GM12873 (cell line): ENCODE measurements around the gene RNPEP.

Experiments used
- TF ChIP-seq, protein P1 (sequence below): IDR thresholded peaks from 2 replicates; pipeline ENCODE4 v1.5.1; 2012; ENCODE audit warnings: low read depth, mild to moderate bottlenecking, moderate library complexity, low read length, control low read depth; ENCODE audit not compliant: insufficient read depth; ENCODE audit errors: missing control alignments

Gene RNPEP

DNA sequence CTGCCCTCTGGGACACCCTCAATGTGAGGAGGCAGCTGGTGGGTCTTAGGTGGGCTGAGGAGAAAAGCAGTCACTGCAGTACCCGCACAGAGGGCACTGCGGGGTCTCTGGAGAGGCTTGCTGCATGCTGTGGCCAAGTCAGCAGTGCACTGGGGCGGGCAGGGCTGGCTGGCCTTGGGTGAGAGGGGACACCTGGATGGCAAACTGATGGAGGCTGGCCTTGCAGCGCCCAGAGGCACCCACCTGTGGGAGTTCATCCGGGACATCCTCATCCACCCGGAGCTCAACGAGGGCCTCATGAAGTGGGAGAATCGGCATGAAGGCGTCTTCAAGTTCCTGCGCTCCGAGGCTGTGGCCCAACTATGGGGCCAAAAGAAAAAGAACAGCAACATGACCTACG is 31.2 kb downstream of the RNPEP start:
- TF ChIP-seq, protein P1, sequence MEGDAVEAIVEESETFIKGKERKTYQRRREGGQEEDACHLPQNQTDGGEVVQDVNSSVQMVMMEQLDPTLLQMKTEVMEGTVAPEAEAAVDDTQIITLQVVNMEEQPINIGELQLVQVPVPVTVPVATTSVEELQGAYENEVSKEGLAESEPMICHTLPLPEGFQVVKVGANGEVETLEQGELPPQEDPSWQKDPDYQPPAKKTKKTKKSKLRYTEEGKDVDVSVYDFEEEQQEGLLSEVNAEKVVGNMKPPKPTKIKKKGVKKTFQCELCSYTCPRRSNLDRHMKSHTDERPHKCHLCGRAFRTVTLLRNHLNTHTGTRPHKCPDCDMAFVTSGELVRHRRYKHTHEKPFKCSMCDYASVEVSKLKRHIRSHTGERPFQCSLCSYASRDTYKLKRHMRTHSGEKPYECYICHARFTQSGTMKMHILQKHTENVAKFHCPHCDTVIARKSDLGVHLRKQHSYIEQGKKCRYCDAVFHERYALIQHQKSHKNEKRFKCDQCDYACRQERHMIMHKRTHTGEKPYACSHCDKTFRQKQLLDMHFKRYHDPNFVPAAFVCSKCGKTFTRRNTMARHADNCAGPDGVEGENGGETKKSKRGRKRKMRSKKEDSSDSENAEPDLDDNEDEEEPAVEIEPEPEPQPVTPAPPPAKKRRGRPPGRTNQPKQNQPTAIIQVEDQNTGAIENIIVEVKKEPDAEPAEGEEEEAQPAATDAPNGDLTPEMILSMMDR, result no peak

GRCh38 chr1:202014060-202014459 is 31.6 kb downstream of the RNPEP start:
- TF ChIP-seq, protein P1, result no peak

GRCh38 chr1:202014915-202015661 is 32.6 kb downstream of the RNPEP start:
- TF ChIP-seq, protein P1, result no peak

DNA sequence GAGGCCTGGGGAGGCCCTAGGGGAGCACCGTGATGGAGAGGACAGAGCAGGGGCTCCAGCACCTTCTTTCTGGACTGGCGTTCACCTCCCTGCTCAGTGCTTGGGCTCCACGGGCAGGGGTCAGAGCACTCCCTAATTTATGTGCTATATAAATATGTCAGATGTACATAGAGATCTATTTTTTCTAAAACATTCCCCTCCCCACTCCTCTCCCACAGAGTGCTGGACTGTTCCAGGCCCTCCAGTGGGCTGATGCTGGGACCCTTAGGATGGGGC is 33.2 kb downstream of the RNPEP start:
- TF ChIP-seq, protein P1, result no peak

- TF ChIP-seq, protein P1, result no peak
These were observed 33.8 kb downstream of the RNPEP start for GRCh38 chr1:202016022-202016810.

DNA sequence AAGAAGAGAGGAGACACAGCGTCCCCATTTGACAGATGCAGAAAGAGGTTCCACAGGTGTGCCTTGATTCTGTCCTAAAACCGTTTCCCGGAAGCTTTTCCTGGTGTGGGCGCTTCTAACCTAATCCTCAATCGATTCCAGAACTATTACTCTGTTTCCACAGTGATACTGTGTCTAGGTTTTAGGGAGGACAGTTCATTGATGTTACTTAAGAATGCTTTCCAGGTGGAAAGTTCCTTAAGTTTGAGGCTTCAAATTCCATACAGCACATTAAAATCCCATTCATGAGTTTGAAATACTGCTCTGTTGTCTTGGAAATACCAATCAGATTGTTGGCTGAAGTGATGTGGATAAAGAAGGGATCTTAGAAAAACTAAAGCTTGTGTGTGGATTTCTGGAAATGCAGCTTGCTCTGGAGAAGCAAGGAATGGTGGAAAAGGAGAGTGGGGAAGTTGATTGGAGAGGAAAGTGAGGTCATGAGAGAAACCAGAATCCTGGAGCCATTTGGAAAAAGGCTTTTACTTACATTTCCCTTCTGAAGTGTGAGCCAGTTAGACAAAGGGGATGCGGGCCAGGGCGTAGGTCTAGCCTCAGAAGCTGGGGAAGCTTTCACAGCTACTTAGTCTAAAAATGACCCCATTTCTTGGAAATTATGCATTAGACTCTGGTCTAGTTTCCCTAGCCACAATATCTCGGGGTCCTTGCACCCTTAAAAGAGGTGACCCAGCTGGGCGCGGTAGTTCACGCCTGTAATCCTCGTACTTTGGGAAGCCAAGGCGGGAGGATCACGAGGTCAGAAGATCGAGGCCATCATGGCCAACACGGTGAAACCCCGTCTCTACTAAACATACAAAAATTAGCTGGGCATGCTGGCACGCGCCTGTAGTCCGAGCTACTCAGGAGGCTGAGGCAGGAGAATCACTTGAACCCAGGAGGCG is 34.6 kb downstream of the RNPEP start:
- TF ChIP-seq, protein P1, result no peak
